HEK293 (cell line): Measurements from ENCODE around the gene GMDS.

Experiments
- CTCF ChIA-PET: fragments of 350-600 bp; formaldehyde crosslinking; extraction: SDS; loops from one replicate; lab custom pipeline; 2021; ENCODE audit warnings: antibody characterized with exemption; lab: Yijun Ruan, JAX
- POLR2A ChIA-PET: fragments of 300-600 bp; formaldehyde crosslinking; extraction: SDS; loops from one replicate; lab custom pipeline; 2020; ENCODE audit warnings: antibody characterized with exemption, inconsistent platforms; lab: Yijun Ruan, JAX
- H3K27ac ChIP-seq: fragments of 200-500 bp; sonication (Bioruptor generic); 2 replicates; pipeline ENCODE4 v1.5.1; 2014; ENCODE audit warnings: low read depth, low read length, control low read depth, inconsistent platforms; ENCODE audit errors: extremely low read depth
- H3K36me3 ChIP-seq, 2 experiments: fragments of 200-500 bp in 1 of 2; sonication (Bioruptor generic) in 1 of 2; 1 replicate in 1 of 2; 2 replicates in 1 of 2; pipeline ENCODE4 v1.5.1; 2014 to 2017; ENCODE audit warnings: inconsistent platforms in 2 of 2, low read length in 2 of 2; ENCODE audit not compliant: control insufficient read depth in 2 of 2, insufficient read depth in 1 of 2
- H3K4me1 ChIP-seq: fragments of 200-500 bp; sonication (Bioruptor generic); 2 replicates; pipeline ENCODE4 v1.5.1; 2014; ENCODE audit warnings: mild to moderate bottlenecking, low read length, inconsistent platforms; ENCODE audit not compliant: control insufficient read depth, insufficient read depth
- H3K4me3 ChIP-seq: 2 replicates; pipeline ENCODE4 v1.5.1; 2011; ENCODE audit warnings: low read depth, mild to moderate bottlenecking, control low read depth, low read length, moderate library complexity
- H3K9me3 ChIP-seq: fragments of 200-500 bp; sonication (Bioruptor generic); 2 replicates; pipeline ENCODE4 v1.5.1; 2014; ENCODE audit warnings: low read depth, low read length, inconsistent platforms; ENCODE audit not compliant: control insufficient read depth, insufficient read depth
- GLI4 ChIP-seq: fragments of 450-650 bp; formaldehyde crosslinking; IDR thresholded peaks from 2 replicates; pipeline ENCODE4 v1.5.1; 2016; ENCODE audit warnings: missing biosample characterization, missing genetic modification characterization
- GLIS1 ChIP-seq: fragments of 450-650 bp; formaldehyde crosslinking; IDR thresholded peaks from 2 replicates; pipeline ENCODE4 v1.5.1; 2016; ENCODE audit warnings: missing biosample characterization, missing genetic modification characterization
- GLIS2 ChIP-seq: fragments of 450-650 bp; formaldehyde crosslinking; IDR thresholded peaks from 2 replicates; pipeline ENCODE4 v1.5.1; 2016; ENCODE audit warnings: missing biosample characterization, missing genetic modification characterization
- SCRT1 ChIP-seq: fragments of 450-650 bp; formaldehyde crosslinking; IDR thresholded peaks from 2 replicates; pipeline ENCODE4 v1.5.1; 2016; ENCODE audit warnings: missing biosample characterization, missing genetic modification characterization, borderline replicate concordance
- ZBTB1 ChIP-seq: fragments of 450-650 bp; formaldehyde crosslinking; IDR thresholded peaks from 2 replicates; pipeline ENCODE4 v1.5.1; 2016; ENCODE audit warnings: missing biosample characterization, missing genetic modification characterization
- ZBTB20 ChIP-seq: fragments of 450-650 bp; formaldehyde crosslinking; IDR thresholded peaks from 2 replicates; pipeline ENCODE4 v1.5.1; 2016; ENCODE audit warnings: missing biosample characterization, missing genetic modification characterization
- ZNF148 ChIP-seq: fragments of 450-650 bp; formaldehyde crosslinking; IDR thresholded peaks from 2 replicates; pipeline ENCODE4 v1.5.0; 2017; ENCODE audit warnings: missing biosample characterization, missing genetic modification characterization, borderline replicate concordance
- ZNF292 ChIP-seq: fragments of 450-650 bp; formaldehyde crosslinking; IDR thresholded peaks from 2 replicates; pipeline ENCODE4 v1.5.1; 2016; ENCODE audit warnings: low read depth, missing biosample characterization, missing genetic modification characterization, borderline replicate concordance
- ZNF335 ChIP-seq: fragments of 450-650 bp; formaldehyde crosslinking; conservative IDR thresholded peaks from 2 replicates; pipeline ENCODE4 v1.5.1; 2016; ENCODE audit warnings: missing biosample characterization, missing genetic modification characterization
- ZNF548 ChIP-seq: fragments of 450-650 bp; formaldehyde crosslinking; IDR thresholded peaks from 2 replicates; pipeline ENCODE4 v1.5.1; 2016; ENCODE audit warnings: missing biosample characterization, missing genetic modification characterization
- ZNF677 ChIP-seq: fragments of 450-650 bp; IDR thresholded peaks from 2 replicates; pipeline ENCODE4 v1.5.0; 2018; ENCODE audit warnings: missing biosample characterization, mild to moderate bottlenecking, missing genetic modification characterization, moderate library complexity
- ZNF692 ChIP-seq: fragments of 450-650 bp; formaldehyde crosslinking; IDR thresholded peaks from 2 replicates; pipeline ENCODE4 v1.5.1; 2016; ENCODE audit warnings: missing biosample characterization, missing genetic modification characterization
- ZNF792 ChIP-seq: fragments of 450-650 bp; formaldehyde crosslinking; IDR thresholded peaks from 2 replicates; pipeline ENCODE4 v1.5.1; 2016; ENCODE audit warnings: missing biosample characterization, missing genetic modification characterization
- ZNF837 ChIP-seq: fragments of 450-650 bp; formaldehyde crosslinking; IDR thresholded peaks from 2 replicates; pipeline ENCODE4 v1.5.1; 2016; ENCODE audit warnings: missing biosample characterization, missing genetic modification characterization
- ZSCAN23 ChIP-seq: fragments of 450-650 bp; formaldehyde crosslinking; IDR thresholded peaks from 2 replicates; pipeline ENCODE4 v1.5.1; 2016; ENCODE audit warnings: missing biosample characterization, missing genetic modification characterization
- TF ChIP-seq, protein P1 (sequence below): fragments of 450-650 bp; formaldehyde crosslinking; IDR thresholded peaks from 2 replicates; pipeline ENCODE4 v1.5.1; 2017; ENCODE audit warnings: missing biosample characterization, missing genetic modification characterization
- TF ChIP-seq, protein P2 (sequence below): fragments of 450-650 bp; formaldehyde crosslinking; IDR thresholded peaks from 2 replicates; pipeline ENCODE4 v1.5.1; 2016; ENCODE audit warnings: missing biosample characterization, missing genetic modification characterization

Gene GMDS

DNA sequence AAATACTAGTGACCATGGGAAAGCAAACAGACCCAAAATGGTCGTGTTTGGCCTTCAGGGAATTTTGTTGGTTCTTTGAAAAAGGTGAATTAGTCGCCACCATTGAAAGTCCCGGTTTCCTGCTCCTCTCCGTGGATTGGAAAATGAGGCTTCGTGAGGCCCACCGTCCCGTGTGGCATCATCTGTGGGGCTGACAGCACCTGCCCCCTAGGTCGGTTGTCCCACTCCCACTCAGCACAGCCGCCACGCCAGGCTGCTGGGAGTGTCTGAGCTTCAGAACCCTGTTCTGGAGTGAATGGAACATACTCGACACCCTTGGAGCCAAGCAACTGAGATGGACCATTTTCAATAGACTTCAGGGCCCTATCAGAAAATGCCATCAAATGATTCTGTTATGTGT lies 668.7 kb downstream of the GMDS start:
- ChIA-PET CTCF (interaction anchor here (0.6 to 1.1 kb wide), 3 partner anchors 55 to 1058 kb away, joined by 3 read pairs; no protein-coding TSS in a partner anchor), POLR2A (no interaction called here)
- TF ChIP-seq, protein P1, sequence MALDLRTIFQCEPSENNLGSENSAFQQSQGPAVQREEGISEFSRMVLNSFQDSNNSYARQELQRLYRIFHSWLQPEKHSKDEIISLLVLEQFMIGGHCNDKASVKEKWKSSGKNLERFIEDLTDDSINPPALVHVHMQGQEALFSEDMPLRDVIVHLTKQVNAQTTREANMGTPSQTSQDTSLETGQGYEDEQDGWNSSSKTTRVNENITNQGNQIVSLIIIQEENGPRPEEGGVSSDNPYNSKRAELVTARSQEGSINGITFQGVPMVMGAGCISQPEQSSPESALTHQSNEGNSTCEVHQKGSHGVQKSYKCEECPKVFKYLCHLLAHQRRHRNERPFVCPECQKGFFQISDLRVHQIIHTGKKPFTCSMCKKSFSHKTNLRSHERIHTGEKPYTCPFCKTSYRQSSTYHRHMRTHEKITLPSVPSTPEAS: no peak
- TF ChIP-seq ZSCAN23 (tag by site-specific recombination) (no peak), ZNF692 (tag by site-specific recombination) (no peak), GLI4 (tag by site-specific recombination) (no peak), ZNF548 (no peak), ZNF677 (no peak), GLIS2 (tag by site-specific recombination) (no peak), ZBTB20 (tag by site-specific recombination) (no peak), SCRT1 (no peak), ZNF148 (tag by site-specific recombination) (no peak), ZNF292 (no peak)

DNA sequence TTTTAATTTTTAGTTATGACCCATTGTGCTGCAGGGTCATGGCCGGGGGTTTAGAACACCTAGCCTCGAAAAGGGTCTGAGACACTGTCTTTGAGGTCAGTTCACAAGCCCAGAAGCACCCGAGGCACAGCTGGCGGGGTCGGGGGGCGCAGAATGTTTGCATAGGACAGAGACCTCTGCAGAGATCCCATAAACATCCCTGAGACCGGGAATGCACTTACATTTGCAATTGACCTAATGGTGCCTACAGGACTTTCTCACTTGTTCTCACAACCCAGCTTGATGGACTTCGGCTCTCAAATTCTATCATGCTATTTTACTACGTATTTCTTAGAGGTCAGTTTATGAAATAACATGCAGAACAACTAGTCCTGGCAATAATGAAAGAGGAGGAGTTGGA lies 669.2 kb downstream of the GMDS start:
- Histone ChIP-seq H3K27ac (no peak overlapping the region), H3K4me3 (no peak overlapping the region), H3K9me3 (no peaks in the 10 kb centered on the region), H3K4me1 (no peaks in the 10 kb centered on the region), H3K36me3 (no peaks in the 10 kb centered on the region)
- TF ChIP-seq ZNF837 (tag by site-specific recombination) (no peak), GLIS1 (tag by site-specific recombination) (no peak), ZBTB1 (tag by site-specific recombination) (no peak), ZNF335 (tag by site-specific recombination) (no peak), ZNF792 (tag by site-specific recombination) (no peak)
- TF ChIP-seq, protein P2, sequence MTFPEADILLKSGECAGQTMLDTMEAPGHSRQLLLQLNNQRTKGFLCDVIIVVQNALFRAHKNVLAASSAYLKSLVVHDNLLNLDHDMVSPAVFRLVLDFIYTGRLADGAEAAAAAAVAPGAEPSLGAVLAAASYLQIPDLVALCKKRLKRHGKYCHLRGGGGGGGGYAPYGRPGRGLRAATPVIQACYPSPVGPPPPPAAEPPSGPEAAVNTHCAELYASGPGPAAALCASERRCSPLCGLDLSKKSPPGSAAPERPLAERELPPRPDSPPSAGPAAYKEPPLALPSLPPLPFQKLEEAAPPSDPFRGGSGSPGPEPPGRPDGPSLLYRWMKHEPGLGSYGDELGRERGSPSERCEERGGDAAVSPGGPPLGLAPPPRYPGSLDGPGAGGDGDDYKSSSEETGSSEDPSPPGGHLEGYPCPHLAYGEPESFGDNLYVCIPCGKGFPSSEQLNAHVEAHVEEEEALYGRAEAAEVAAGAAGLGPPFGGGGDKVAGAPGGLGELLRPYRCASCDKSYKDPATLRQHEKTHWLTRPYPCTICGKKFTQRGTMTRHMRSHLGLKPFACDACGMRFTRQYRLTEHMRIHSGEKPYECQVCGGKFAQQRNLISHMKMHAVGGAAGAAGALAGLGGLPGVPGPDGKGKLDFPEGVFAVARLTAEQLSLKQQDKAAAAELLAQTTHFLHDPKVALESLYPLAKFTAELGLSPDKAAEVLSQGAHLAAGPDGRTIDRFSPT: no peak
- ChIA-PET POLR2A (no interaction called here), CTCF (interaction anchor here (0.8 to 1.1 kb wide), 2 partner anchors 634 to 1058 kb away, joined by 3 read pairs; no protein-coding TSS in a partner anchor)

More for the DNA sequence above, 668.7 kb downstream of the GMDS start:
- H3K27ac ChIP-seq: no peak overlapping the region
- no peaks in the 10 kb centered on the region for H3K4me1 ChIP-seq
- H3K4me3 ChIP-seq: no peak overlapping the region
- no peaks in the 10 kb centered on the region for H3K36me3 ChIP-seq
- H3K9me3 ChIP-seq: no peaks in the 10 kb centered on the region
